ENCODE data around the gene SLC25A47. TPM values are rescaled to one million over a fixed set of nuclear protein-coding genes. Genes with fewer than 3 reads are reported as not detected.
"Not testable (repeated sequence)": the region's sequence is repeated elsewhere in the genome, so short reads cannot be mapped to it uniquely, and the experiment has no call there.

Gene SLC25A47
- polyA plus RNA-seq, 3 donors, result not detected

DNA sequence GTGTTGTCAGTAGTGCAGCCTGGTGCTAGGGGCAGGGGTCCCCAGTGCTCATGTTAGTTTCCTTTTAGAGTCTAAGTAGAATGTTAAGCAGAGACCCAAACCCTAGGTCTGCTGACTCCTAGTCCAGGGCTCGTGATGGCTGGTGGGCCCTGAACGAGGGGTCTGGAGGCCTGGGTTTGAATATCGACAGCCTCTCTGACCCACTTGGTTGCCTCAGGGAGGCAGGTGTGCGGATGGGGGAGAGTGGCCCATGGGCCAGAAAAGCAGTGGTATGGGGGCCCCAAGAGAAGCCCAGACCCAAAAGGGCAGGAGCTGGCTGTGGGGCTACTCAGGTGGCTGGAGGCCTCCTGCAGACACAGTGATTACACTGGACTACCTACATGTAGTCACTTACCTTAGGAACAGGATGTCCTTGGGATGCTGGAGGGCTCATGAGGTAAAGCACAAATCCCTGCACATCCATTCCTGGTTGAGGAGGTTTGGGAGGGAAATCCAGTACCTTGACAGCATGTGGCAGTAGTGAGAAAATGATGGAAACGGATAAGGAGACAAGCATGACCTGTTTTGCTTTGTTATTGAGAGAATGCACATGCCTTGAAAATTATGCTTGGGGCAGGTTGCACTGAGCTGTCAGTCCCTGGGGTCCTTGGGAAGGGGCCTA lies 15.2 kb upstream of the SLC25A47 start:
- H3K4me1 ChIP-seq (ENCODE audit: control insufficient read depth in 1 of 2, insufficient read depth in 2 of 2, low read length in 2 of 2), result peaks cover 61 to 73% of the 10 kb centered on the region in 2 donors
- H3K79me2 ChIP-seq (ENCODE audit: insufficient read depth, low read length), result peaks cover 33% of the 10 kb centered on the region
- 90% methylated on average over 5 of the region's 5 CpGs for WGBS (ENCODE audit: insufficient coverage)
- peak overlapping the region; percentile 93 for H3K4me2 ChIP-seq (replicated peaks; ENCODE audit: extremely low read depth, low read length, poor library complexity, severe bottlenecking)
- peaks cover 14% of the 10 kb centered on the region for H4K20me1 ChIP-seq (ENCODE audit: insufficient read depth, low read length)
- no peak overlapping the region for H3K9ac ChIP-seq (ENCODE audit: insufficient read depth, low read length, poor library complexity, severe bottlenecking)
- intact Hi-C loops (cut with micrococcal nuclease), result loop anchor here (2.0 to 5.0 kb wide), 4 partner anchors 34 to 69 kb away; partner anchors contain the start of gene WDR25 (in 2 of the 2)
- peak overlapping the region in 1 of 2 donors; percentile 43 for H3K27ac ChIP-seq (ENCODE audit: low read depth in 1 of 2, low read length in 2 of 2)
- Mint-ChIP-seq H3K36me3 (peaks cover 0 to 2% of the 10 kb centered on the region in 2 donors), H3K27me3 (ENCODE audit: low read depth in 3 of 3) (peaks cover 8 to 19% (median 9%) of the 10 kb centered on the region in 3 donors), H3K27ac (peak overlapping the region in 3 of 7 donors; percentile 76 to 90 (median 77)), H3K4me3 (peak overlapping the region; percentile 92 to 95), H3K4me1 (peaks cover 67% of the 10 kb centered on the region), H3K9me3 (peaks cover 0 to 7% (median 0%) of the 10 kb centered on the region in 7 donors)
- no peaks in the 10 kb centered on the region for H3K27me3 ChIP-seq (ENCODE audit: control insufficient read depth in 2 of 2, insufficient read depth in 2 of 2, low read length in 2 of 2)
- TF ChIP-seq, protein P1, sequence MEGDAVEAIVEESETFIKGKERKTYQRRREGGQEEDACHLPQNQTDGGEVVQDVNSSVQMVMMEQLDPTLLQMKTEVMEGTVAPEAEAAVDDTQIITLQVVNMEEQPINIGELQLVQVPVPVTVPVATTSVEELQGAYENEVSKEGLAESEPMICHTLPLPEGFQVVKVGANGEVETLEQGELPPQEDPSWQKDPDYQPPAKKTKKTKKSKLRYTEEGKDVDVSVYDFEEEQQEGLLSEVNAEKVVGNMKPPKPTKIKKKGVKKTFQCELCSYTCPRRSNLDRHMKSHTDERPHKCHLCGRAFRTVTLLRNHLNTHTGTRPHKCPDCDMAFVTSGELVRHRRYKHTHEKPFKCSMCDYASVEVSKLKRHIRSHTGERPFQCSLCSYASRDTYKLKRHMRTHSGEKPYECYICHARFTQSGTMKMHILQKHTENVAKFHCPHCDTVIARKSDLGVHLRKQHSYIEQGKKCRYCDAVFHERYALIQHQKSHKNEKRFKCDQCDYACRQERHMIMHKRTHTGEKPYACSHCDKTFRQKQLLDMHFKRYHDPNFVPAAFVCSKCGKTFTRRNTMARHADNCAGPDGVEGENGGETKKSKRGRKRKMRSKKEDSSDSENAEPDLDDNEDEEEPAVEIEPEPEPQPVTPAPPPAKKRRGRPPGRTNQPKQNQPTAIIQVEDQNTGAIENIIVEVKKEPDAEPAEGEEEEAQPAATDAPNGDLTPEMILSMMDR (IDR thresholded peaks at IDR 0.05), result no peak
- H3K36me3 ChIP-seq (replicated peaks in 1 of 2; ENCODE audit: control insufficient read depth in 1 of 2, insufficient read depth in 2 of 2, low read length in 2 of 2), result no peaks in the 10 kb centered on the region
- no peak overlapping the region for H2AFZ ChIP-seq (ENCODE audit: insufficient read depth, low read depth, low read length, poor library complexity, severe bottlenecking)
- no peak for DNase-seq
- peak overlapping the region in 2 of 3 experiments; percentile 59 to 81 for H3K4me3 ChIP-seq (replicated peaks in 1 of 3; ENCODE audit: low read depth in 2 of 3, low read length in 3 of 3)
- H3K9me3 ChIP-seq (replicated peaks in 1 of 2; ENCODE audit: control insufficient read depth in 1 of 2, insufficient read depth in 1 of 2, low read length in 2 of 2), result no peaks in the 10 kb centered on the region

GRCh38 chr14:100308427-100308792 lies 14.7 kb upstream of the SLC25A47 start:
- not testable (repeated sequence) for H3K27me3 ChIP-seq (ENCODE audit: control insufficient read depth in 2 of 2, insufficient read depth in 2 of 2, low read length in 2 of 2); H3K9me3 ChIP-seq (replicated peaks in 1 of 2; ENCODE audit: control insufficient read depth in 1 of 2, insufficient read depth in 1 of 2, low read length in 2 of 2); H3K36me3 ChIP-seq (replicated peaks in 1 of 2; ENCODE audit: control insufficient read depth in 1 of 2, insufficient read depth in 2 of 2, low read length in 2 of 2); DNase-seq; H2AFZ ChIP-seq (ENCODE audit: insufficient read depth, low read depth, low read length, poor library complexity, severe bottlenecking); H3K9me3 Mint-ChIP-seq; H3K36me3 Mint-ChIP-seq; H3K27ac ChIP-seq (ENCODE audit: low read depth in 1 of 2, low read length in 2 of 2); H3K9ac ChIP-seq (ENCODE audit: insufficient read depth, low read length, poor library complexity, severe bottlenecking); H3K4me3 ChIP-seq (replicated peaks in 1 of 3; ENCODE audit: low read depth in 2 of 3, low read length in 3 of 3)
- H3K27me3 Mint-ChIP-seq (ENCODE audit: low read depth in 3 of 3), result peaks cover 8 to 19% (median 9%) of the 10 kb centered on the region in 3 donors
- peaks cover 14% of the 10 kb centered on the region for H4K20me1 ChIP-seq (ENCODE audit: insufficient read depth, low read length)
- peaks cover 65 to 77% of the 10 kb centered on the region in 2 donors for H3K4me1 ChIP-seq (ENCODE audit: control insufficient read depth in 1 of 2, insufficient read depth in 2 of 2, low read length in 2 of 2)
- intact Hi-C loops (cut with micrococcal nuclease), result loop anchor here in 1 of 2 donors (5.0 kb wide), 3 partner anchors 34 to 69 kb away; partner anchors contain the start of gene WDR25
- H3K4me1 Mint-ChIP-seq, result peaks cover 67% of the 10 kb centered on the region
- peak overlapping the region in 1 of 7 donors; percentile 52 for H3K27ac Mint-ChIP-seq
- peak overlapping the region; percentile 93 for H3K4me2 ChIP-seq (replicated peaks; ENCODE audit: extremely low read depth, low read length, poor library complexity, severe bottlenecking)
- 46% methylated on average over 2 of the region's 6 CpGs for WGBS (ENCODE audit: insufficient coverage)
- peak overlapping the region in 1 of 2 donors; percentile 26 for H3K4me3 Mint-ChIP-seq
- H3K79me2 ChIP-seq (ENCODE audit: insufficient read depth, low read length), result peaks cover 33% of the 10 kb centered on the region
